ENCODE data around the gene ADNP.
"Not testable (repeated sequence)": the region's sequence is repeated elsewhere in the genome, so short reads cannot be mapped to it uniquely, and the experiment has no call there.

ADNP gene
- total RNA-seq: 91.5 to 118 reads per million in 2 donors

GRCh38 chr20:50931306-50932015 is at the start of gene ADNP:
ADNP (minus strand) TSS chr20:50931437; CDS start chr20:50903996, 27,441 bp downstream.
- DNase-seq: peak; percentile 89

- DNase-seq: no peak
Observed at GRCh38 chr20:50980071-50980681, 48.9 kb upstream of the ADNP start.

- not testable (repeated sequence) for DNase-seq
Observed at GRCh38 chr20:50978533-50978932, 47.3 kb upstream of the ADNP start.

- DNase-seq: no peak
Observed at GRCh38 chr20:50977066-50978021, 46.1 kb upstream of the ADNP start.

GRCh38 chr20:50975701-50976330 is 44.6 kb upstream of the ADNP start:
- no peak for DNase-seq

DNA sequence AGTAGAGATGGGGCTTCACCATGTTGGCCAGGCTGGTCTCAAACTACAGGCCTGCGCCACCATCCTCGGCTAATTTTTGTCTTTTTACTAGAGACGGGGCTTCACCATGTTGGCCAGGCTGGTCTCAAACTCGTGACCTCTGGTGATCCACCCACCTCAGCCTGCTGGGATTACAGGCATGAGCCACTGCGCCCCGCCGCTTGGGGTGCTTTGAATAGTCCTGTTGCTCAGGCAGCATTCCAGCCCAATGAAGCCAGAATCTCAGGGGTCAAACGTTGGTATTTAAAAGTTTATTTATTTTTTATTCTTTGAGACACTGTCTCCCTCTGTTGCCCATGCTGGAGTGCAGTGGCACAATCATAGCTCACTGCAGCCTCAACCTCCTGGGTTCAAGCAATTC is 38.7 kb upstream of the ADNP start:
- DNase-seq: no peak

DNA sequence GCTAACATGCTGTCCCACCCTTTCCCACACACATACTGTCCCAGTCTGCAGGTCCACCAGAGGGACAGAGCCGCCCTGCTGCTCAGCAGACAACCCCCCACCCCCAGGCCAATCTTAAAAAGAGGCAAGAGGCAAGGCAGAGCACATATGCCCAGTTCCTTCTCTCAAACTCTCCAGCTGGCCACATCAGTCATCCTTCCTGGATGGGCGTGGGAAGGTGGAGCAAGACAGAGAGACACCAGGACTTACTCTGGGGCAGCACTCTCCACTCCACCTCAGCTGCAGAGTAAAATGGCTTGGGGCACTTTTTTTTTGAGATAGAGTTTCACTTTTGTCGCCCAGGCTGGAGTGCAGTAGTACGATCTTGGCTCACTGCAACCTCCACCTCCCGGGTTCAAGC is 38.2 kb upstream of the ADNP start:
- no peak for DNase-seq

DNA sequence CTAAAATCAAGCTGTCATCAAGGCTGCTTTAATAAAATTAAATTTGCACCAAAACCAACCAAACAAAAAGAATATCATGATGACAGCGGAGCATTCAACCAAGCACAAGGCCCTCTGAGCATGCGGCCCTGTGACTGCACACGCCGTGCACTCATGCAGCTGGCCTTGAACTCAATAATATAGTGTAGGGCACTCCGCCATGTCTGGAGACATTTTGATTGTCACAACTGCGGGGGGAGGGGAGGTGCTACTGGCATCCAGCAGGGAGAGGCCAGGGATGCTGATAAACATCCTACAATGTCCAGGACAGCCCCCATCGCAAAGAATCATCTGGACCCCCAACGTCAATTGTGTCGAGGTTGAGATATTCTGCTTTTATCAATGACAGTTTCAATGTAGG is 37.1 kb upstream of the ADNP start:
- no peak for DNase-seq

GRCh38 chr20:50967586-50967985 is 36.3 kb upstream of the ADNP start:
- no peak for DNase-seq

- DNase-seq: no peak
Observed at GRCh38 chr20:50959543-50960126, 28.4 kb upstream of the ADNP start.

DNA sequence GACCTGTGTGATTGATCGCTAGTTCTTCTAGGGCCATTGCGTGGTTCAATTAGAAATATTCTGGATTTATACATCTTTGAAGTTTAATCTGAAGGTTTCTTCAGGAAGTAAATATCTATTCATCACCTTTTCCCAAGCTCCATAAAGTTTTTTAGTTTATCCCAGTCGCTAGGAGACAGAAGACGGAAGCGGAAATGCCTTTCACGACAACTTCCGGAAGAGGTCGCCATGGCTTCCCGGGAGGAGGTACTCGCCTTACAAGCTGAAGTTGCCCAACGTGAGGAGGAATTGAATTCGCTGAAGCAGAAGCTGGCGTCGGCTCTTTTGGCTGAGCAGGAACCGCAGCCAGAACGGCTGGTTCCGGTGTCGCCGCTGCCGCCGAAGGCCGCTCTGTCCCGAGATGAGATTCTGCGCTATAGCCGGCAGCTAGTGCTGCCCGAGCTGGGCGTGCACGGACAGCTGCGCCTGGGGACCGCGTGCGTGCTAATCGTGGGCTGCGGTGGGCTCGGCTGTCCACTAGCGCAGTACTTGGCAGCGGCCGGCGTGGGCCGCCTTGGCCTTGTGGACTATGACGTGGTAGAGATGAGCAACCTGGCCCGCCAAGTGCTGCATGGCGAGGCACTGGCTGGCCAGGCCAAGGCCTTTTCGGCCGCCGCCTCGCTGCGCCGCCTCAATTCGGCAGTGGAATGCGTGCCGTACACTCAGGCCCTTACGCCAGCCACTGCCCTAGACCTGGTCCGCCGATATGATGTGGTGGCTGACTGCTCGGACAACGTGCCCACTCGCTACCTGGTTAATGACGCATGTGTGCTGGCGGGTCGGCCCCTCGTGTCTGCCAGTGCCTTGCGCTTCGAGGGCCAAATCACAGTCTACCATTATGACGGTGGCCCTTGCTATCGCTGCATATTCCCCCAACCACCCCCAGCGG is 27.6 kb upstream of the ADNP start, which contains the start of gene MOCS3:
MOCS3 (plus strand) TSS at position 204 of the 928 bp plus-strand sequence; CDS start at position 229, 25 bp downstream.
- peak; percentile 73 for DNase-seq

DNA sequence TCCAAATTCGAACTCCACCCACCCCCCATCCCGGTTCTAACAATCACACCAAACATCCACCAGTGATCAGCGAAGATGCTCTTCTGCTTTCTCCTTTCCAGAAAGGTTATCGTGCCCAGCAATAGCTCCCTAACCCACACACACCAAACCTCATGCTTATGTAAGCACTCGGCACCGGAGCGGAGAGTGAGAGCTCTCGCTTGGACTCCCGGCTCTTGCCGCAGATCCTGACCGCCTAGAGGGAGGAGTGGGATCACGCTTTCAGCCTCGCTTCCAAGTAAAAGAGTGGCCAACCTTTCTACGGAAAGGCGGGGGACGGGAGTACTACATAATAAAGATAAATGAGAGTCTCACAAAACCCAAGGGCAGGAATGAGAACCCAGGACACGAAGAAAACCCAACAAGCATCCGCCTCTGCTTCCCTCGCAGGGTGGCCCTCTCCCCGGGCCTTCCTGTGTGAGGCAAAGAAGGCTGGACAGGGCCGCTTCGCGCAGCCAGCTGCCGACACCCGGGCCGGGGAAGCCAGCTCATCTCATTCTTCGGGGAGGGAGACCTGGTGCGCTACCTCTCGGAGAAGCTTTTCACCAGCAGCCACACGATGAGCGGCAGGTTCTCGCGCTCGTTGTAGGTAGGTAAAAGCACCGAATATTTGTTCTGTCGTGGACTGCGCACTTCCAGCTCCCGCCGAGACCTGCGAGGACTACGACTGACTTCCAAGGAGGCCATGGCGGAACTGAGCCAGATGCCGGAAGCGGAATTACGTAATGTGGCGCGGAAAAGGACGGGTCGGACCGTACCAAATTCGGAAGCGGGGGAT is 26.8 kb upstream of the ADNP start, which contains the start of gene DPM1:
DPM1 (minus strand) TSS at position 735 of the 817 bp plus-strand sequence; CDS start at position 726, 9 bp downstream.
- peak; percentile 85 for DNase-seq

- no peak for DNase-seq
Observed at GRCh38 chr20:50957276-50957675, 26.0 kb upstream of the ADNP start.

DNA sequence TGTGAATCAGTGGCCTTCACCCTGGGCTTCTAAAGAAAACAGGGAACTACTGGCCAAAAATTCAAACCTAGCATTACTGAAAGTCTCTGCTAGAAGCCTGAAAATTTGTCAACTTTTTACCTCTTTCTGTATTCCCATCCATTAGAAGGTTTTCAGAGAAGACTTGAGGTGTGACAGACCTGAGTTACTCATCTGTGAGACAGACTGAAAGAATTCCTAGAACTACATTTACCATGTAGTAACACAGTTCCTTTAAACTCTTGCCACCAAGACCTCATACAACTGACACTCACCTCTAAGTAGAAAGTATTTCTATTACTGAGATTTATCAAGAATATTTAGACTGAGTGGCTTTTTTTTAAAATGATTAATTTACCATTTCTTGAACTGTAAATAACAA is 22.6 kb upstream of the ADNP start:
- no peak for DNase-seq

- no peak for DNase-seq
Observed at GRCh38 chr20:50953196-50953595, 22.0 kb upstream of the ADNP start.

- DNase-seq: no peak
Observed at GRCh38 chr20:50948132-50948785, 17.0 kb upstream of the ADNP start.

DNA sequence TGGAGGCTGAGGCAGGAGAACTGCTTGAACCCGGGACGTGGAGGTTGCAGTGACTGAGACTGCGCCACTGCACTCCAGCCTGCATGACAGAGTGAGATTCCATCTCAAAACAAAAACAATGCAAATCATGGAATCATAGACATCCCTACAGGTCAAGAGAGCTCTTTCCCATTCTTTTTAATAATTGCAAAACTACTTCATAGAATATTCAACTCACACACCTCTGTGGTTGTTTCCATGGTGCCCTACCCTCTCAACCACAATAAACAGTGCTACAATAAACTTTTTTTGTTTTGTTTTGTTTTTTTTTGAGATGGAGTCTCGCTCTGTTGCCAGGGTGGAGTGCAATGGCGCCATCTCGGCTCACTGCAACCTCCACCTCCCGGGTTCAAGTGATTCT is 11.8 kb upstream of the ADNP start:
- DNase-seq: no peak

- no peak for DNase-seq
Observed at GRCh38 chr20:50933589-50933988, 2.4 kb upstream of the ADNP start.

- DNase-seq: no peak
Observed at GRCh38 chr20:50932691-50933280, 1.5 kb upstream of the ADNP start.
